ENCODE measurements around the gene CD7.

CD7 gene

DNA sequence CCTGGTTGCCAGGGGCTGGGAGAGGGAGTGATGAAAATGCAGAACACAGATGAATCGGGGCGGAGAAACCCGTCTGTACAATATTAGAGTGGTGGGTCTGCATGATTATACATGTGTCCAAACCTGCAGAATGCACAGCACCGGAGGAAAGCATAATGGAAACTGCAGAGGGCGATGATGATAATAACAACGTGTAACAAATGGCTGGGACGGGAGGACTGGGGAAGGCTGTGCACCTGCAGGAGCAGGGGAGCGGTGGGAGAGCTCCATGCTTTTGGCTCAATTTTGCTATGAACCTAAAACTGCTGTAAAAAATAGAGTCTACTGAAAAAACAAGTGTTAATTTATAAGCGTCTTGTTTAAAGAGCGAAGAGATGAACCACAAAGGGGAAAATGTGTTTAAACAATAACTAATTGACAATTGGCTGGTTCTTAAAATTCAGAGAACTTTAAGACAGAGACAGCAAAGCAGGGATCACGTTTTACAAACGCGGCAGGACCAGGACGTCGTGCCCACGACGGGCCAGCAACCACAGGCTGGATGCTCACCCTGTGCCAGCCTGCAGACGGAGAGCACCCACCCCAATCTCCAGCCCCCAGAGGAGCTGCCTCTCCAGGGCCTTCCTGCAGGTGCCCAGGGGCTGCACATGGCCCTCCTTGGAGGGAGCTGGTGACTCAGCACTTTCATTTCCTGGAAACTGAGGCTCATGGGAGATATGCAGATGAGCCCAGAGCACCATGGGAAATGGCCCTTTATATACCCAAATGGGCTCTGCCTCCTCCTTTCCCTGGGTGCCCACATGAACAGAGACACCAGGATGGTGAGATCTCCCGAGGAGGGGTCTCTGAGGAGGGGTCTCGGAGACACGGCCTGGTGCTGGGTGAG is 41.3 kb upstream of the CD7 start, which contains the start of gene TEX19:
Gene TEX19, plus strand, starts transcription at position 783 of the 886 bp plus-strand sequence. CDS start 2,904 bp downstream, outside the sequence.
- Histone ChIP-seq H3K79me2 (ENCODE audit: insufficient read depth, low read depth) (no peaks in the 10 kb centered on the region), H3K4me1 (ENCODE audit: low read depth, poor library complexity, severe bottlenecking) (peaks cover 61% of the 10 kb centered on the region), H2AFZ (ENCODE audit: low read depth) (no peak within 1 kb of the TSS), H3K36me3 (ENCODE audit: insufficient read depth) (no peaks in the 10 kb centered on the region), H3K4me3 (IDR thresholded peaks at IDR 0.05; ENCODE audit: insufficient read depth, low read depth, low read length) (no peak within 1 kb of the TSS), H3K9ac (no peak within 1 kb of the TSS), H3K4me2 (peak within 1 kb of the TSS; percentile 33; the same call in 1 of the 2 replicates), H4K20me1 (ENCODE audit: insufficient read depth) (no peaks in the 10 kb centered on the region), H3K27me3 (ENCODE audit: insufficient read depth, low read depth) (no peaks in the 10 kb centered on the region; the same call in 1 of the 2 replicates), H3K27ac (peak within 1 kb of the TSS; percentile 52; the same call in 1 of the 2 replicates)
- TF ChIP-seq, protein P1, sequence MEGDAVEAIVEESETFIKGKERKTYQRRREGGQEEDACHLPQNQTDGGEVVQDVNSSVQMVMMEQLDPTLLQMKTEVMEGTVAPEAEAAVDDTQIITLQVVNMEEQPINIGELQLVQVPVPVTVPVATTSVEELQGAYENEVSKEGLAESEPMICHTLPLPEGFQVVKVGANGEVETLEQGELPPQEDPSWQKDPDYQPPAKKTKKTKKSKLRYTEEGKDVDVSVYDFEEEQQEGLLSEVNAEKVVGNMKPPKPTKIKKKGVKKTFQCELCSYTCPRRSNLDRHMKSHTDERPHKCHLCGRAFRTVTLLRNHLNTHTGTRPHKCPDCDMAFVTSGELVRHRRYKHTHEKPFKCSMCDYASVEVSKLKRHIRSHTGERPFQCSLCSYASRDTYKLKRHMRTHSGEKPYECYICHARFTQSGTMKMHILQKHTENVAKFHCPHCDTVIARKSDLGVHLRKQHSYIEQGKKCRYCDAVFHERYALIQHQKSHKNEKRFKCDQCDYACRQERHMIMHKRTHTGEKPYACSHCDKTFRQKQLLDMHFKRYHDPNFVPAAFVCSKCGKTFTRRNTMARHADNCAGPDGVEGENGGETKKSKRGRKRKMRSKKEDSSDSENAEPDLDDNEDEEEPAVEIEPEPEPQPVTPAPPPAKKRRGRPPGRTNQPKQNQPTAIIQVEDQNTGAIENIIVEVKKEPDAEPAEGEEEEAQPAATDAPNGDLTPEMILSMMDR (conservative IDR thresholded peaks at IDR 0.05; ENCODE audit: low read depth, low read length): no peak

DNA sequence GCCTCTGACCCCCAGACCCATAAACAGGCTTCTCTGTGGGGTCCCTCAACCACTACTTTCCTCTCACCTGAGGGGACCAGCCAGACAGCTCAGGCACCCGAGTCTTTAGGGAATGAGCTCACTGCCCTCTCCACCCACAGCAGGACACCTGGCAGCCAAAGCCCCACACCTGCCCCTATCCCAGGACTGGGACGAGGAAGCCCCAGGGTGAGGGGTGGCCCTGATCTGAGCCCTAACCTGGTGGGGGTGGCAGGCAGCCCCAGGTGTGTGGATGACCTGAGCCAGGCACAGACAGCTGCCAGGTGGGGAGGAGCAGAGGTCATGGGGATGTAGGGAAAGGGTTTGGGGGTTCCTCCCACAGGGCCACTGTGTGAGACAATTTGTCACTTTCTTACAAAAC is 40.0 kb upstream of the CD7 start:
- TF ChIP-seq, protein P1 (conservative IDR thresholded peaks at IDR 0.05; ENCODE audit: low read depth, low read length): no peak
- peak overlapping the region; percentile 80; the same call in 1 of the 2 replicates for H3K4me2 ChIP-seq
- no peaks in the 10 kb centered on the region for H3K79me2 ChIP-seq (ENCODE audit: insufficient read depth, low read depth)
- no peaks in the 10 kb centered on the region for H3K36me3 ChIP-seq (ENCODE audit: insufficient read depth)
- H4K20me1 ChIP-seq (ENCODE audit: insufficient read depth): no peaks in the 10 kb centered on the region
- peak overlapping the region; percentile 52 for H3K27ac ChIP-seq
- H3K4me1 ChIP-seq (ENCODE audit: low read depth, poor library complexity, severe bottlenecking): peaks cover 63% of the 10 kb centered on the region
- no peak overlapping the region; the same call in 1 of the 2 replicates for H3K9ac ChIP-seq
- peak overlapping the region; percentile 44; the same call in 1 of the 2 replicates for H2AFZ ChIP-seq (ENCODE audit: low read depth)
- H3K4me3 ChIP-seq (IDR thresholded peaks at IDR 0.05; ENCODE audit: insufficient read depth, low read depth, low read length): no peak overlapping the region
- no peaks in the 10 kb centered on the region; the same call in 1 of the 2 replicates for H3K27me3 ChIP-seq (ENCODE audit: insufficient read depth, low read depth)

- Histone ChIP-seq H3K27me3 (ENCODE audit: insufficient read depth, low read depth) (no peaks in the 10 kb centered on the region; the same call in 1 of the 2 replicates), H3K79me2 (ENCODE audit: insufficient read depth, low read depth) (no peaks in the 10 kb centered on the region), H3K4me3 (IDR thresholded peaks at IDR 0.05; ENCODE audit: insufficient read depth, low read depth, low read length) (no peak overlapping the region), H3K4me1 (ENCODE audit: low read depth, poor library complexity, severe bottlenecking) (peaks cover 68% of the 10 kb centered on the region), H3K4me2 (peak overlapping the region; percentile 80), H3K9ac (peak overlapping the region; percentile 33; the same call in 1 of the 2 replicates), H3K36me3 (ENCODE audit: insufficient read depth) (no peaks in the 10 kb centered on the region), H2AFZ (ENCODE audit: low read depth) (peak overlapping the region; percentile 44; the same call in 1 of the 2 replicates), H3K27ac (peak overlapping the region; percentile 52), H4K20me1 (ENCODE audit: insufficient read depth) (no peaks in the 10 kb centered on the region)
- TF ChIP-seq, protein P1 (conservative IDR thresholded peaks at IDR 0.05; ENCODE audit: low read depth, low read length): no peak
Observed at GRCh38 chr17:82356845-82357355, 39.5 kb upstream of the CD7 start.

- H3K36me3 ChIP-seq (ENCODE audit: insufficient read depth): no peaks in the 10 kb centered on the region
- TF ChIP-seq, protein P1 (conservative IDR thresholded peaks at IDR 0.05; ENCODE audit: low read depth, low read length): no peak
- no peak overlapping the region for H3K9ac ChIP-seq
- no peak overlapping the region for H3K27ac ChIP-seq
- H4K20me1 ChIP-seq (ENCODE audit: insufficient read depth): no peaks in the 10 kb centered on the region
- H3K79me2 ChIP-seq (ENCODE audit: insufficient read depth, low read depth): no peaks in the 10 kb centered on the region
- H2AFZ ChIP-seq (ENCODE audit: low read depth): no peak overlapping the region
- no peaks in the 10 kb centered on the region; the same call in 1 of the 2 replicates for H3K27me3 ChIP-seq (ENCODE audit: insufficient read depth, low read depth)
- no peak overlapping the region for H3K4me3 ChIP-seq (IDR thresholded peaks at IDR 0.05; ENCODE audit: insufficient read depth, low read depth, low read length)
- H3K4me2 ChIP-seq: peak overlapping the region; percentile 80
- H3K4me1 ChIP-seq (ENCODE audit: low read depth, poor library complexity, severe bottlenecking): peaks cover 78% of the 10 kb centered on the region
Observed at GRCh38 chr17:82355770-82356427, 38.5 kb upstream of the CD7 start.
